ENCODE measurements around the gene POU2F1.

- TF ChIP-seq, protein P1, sequence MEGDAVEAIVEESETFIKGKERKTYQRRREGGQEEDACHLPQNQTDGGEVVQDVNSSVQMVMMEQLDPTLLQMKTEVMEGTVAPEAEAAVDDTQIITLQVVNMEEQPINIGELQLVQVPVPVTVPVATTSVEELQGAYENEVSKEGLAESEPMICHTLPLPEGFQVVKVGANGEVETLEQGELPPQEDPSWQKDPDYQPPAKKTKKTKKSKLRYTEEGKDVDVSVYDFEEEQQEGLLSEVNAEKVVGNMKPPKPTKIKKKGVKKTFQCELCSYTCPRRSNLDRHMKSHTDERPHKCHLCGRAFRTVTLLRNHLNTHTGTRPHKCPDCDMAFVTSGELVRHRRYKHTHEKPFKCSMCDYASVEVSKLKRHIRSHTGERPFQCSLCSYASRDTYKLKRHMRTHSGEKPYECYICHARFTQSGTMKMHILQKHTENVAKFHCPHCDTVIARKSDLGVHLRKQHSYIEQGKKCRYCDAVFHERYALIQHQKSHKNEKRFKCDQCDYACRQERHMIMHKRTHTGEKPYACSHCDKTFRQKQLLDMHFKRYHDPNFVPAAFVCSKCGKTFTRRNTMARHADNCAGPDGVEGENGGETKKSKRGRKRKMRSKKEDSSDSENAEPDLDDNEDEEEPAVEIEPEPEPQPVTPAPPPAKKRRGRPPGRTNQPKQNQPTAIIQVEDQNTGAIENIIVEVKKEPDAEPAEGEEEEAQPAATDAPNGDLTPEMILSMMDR (IDR thresholded peaks at IDR 0.05), result no peak
- TF ChIP-seq POLR2A (IDR thresholded peaks at IDR 0.05), result no peak
These were observed 7.3 kb downstream of the POU2F1 start for GRCh38 chr1:167227934-167228378.

Measured in thyroid gland (tissue), 4 donors.